GM12872 (cell line): ENCODE measurements around the gene CD5L.
A peak's percentile ranks its signal among the peaks of the same experiment; 100 is the strongest.

Experiments
- CTCF ChIP-seq: IDR thresholded peaks from 3 replicates; pipeline ENCODE4 v1.5.1; 2011; ENCODE audit warnings: low read depth, mild to moderate bottlenecking, low read length, moderate library complexity; ENCODE audit not compliant: insufficient read depth

The CD5L gene

GRCh38 chr1:157841708-157842107, at the start of gene CD5L:
Gene CD5L, minus strand, starts transcription at chr1:157841808. Its CDS starts 107 bp downstream, at chr1:157841701.
- no peak for TF ChIP-seq CTCF

GRCh38 chr1:157882580-157882979, 41.0 kb upstream of the CD5L start:
- TF ChIP-seq CTCF, result no peak

GRCh38 chr1:157880621-157881020, 39.0 kb upstream of the CD5L start:
- no peak for TF ChIP-seq CTCF

- peak; percentile 54 for TF ChIP-seq CTCF
Measured at GRCh38 chr1:157878059-157878458, 36.5 kb upstream of the CD5L start.

GRCh38 chr1:157870490-157870889, 28.9 kb upstream of the CD5L start:
- no peak for TF ChIP-seq CTCF

- TF ChIP-seq CTCF, result no peak
Measured at GRCh38 chr1:157868654-157869053, 27.0 kb upstream of the CD5L start.

GRCh38 chr1:157862114-157863070, 20.8 kb upstream of the CD5L start:
- TF ChIP-seq CTCF, result no peak
